Measurements from ENCODE around the gene ADAM12.

Gene ADAM12

DNA sequence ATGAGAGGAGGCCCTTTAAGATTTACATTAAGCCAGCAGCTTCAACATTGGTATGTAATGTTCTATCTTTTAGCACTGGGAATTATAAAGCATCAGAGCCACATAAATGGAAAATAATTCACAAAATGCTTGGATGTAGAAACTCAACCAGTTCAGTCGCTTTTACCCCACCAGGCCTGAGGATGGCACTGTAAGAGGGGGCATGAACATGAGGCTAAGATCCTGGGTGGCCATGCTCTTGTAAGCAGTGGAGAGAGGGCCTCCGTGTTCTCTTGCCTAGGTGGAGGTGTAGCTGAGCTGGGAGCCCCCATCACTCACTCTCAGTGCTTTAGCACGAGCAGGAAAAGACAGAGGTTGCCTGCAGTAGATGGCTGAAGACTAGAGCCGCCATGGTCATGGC lies 253.1 kb downstream of the ADAM12 start:
- H3K4me1 ChIP-seq (ENCODE audit: control insufficient read depth, insufficient read depth, low read length), result peaks cover 9% of the 10 kb centered on the region
- no peaks in the 10 kb centered on the region for H3K9me3 ChIP-seq (ENCODE audit: control insufficient read depth, insufficient read depth, low read length)
- no peak overlapping the region for H3K9ac ChIP-seq (ENCODE audit: low read depth, low read length)
- H3K4me3 ChIP-seq (ENCODE audit: low read depth, low read length), result no peak overlapping the region
- no peaks in the 10 kb centered on the region for H3K27me3 ChIP-seq (ENCODE audit: control insufficient read depth, insufficient read depth, low read length)
- H3K36me3 ChIP-seq (ENCODE audit: control insufficient read depth, insufficient read depth, low read length), result no peaks in the 10 kb centered on the region

GRCh38 chr10:126133906-126134656 lies 254.2 kb downstream of the ADAM12 start:
- H3K36me3 ChIP-seq (ENCODE audit: control insufficient read depth, insufficient read depth, low read length), result no peaks in the 10 kb centered on the region

DNA sequence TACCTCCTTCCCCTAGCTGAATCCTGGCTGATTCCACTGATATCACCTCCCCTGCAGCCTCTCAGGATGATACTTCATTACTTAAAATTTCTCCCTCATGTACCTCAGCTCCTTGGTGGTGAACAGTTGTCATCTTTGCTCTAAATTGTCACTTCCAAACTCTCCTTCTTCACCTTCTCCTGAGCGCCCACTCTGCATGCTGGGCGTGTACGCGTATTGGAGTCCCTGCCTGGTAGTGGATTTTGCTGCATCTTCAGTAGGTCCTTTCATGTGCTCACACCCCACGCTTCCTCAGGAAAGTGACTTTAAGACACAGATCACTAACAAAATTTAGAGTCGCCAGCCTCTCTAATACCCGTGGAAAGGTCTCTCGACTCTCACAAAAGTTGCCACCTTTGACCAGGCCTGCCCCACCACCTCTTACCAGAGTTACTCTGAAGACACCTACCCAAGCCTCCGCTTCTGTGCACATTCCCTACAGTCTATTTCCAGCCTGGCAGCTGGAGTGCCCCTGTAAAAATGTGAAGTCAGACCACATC lies 255.1 kb downstream of the ADAM12 start:
- H3K4me1 ChIP-seq (ENCODE audit: control insufficient read depth, insufficient read depth, low read length), result peaks cover 9% of the 10 kb centered on the region
- no peaks in the 10 kb centered on the region for H3K9me3 ChIP-seq (ENCODE audit: control insufficient read depth, insufficient read depth, low read length)
- H3K4me3 ChIP-seq (ENCODE audit: low read depth, low read length), result no peak overlapping the region
- no peak overlapping the region for H3K9ac ChIP-seq (ENCODE audit: low read depth, low read length)
- H3K27me3 ChIP-seq (ENCODE audit: control insufficient read depth, insufficient read depth, low read length), result no peaks in the 10 kb centered on the region
- H3K36me3 ChIP-seq (ENCODE audit: control insufficient read depth, insufficient read depth, low read length), result no peaks in the 10 kb centered on the region

More at GRCh38 chr10:126133906-126134656, 254.2 kb downstream of the ADAM12 start:
- Histone ChIP-seq H3K9ac (ENCODE audit: low read depth, low read length) (no peak overlapping the region), H3K4me1 (ENCODE audit: control insufficient read depth, insufficient read depth, low read length) (peaks cover 9% of the 10 kb centered on the region), H3K27me3 (ENCODE audit: control insufficient read depth, insufficient read depth, low read length) (no peaks in the 10 kb centered on the region), H3K4me3 (ENCODE audit: low read depth, low read length) (no peak overlapping the region), H3K9me3 (ENCODE audit: control insufficient read depth, insufficient read depth, low read length) (no peaks in the 10 kb centered on the region)

DNA sequence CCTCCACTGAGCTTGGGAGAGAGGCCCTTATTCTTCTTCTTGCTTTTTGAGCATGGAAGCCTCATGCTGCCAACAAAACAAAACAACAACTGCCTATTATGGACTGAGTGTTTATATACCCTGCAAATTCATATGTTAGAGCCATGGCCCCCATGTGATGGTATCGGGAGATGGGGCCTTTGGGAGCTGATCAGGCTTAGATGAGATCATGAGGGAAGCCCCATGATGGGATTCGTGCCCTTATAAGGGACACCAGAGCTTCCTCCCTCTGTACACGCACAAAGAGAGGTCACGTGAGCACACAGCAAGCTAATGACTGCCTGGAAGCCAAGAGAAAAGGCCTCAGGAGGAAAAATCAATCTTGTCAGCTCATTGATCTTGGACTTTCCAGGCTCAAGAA lies 256.9 kb downstream of the ADAM12 start:
- Histone ChIP-seq H3K4me1 (ENCODE audit: control insufficient read depth, insufficient read depth, low read length) (peaks cover 9% of the 10 kb centered on the region), H3K27me3 (ENCODE audit: control insufficient read depth, insufficient read depth, low read length) (no peaks in the 10 kb centered on the region), H3K36me3 (ENCODE audit: control insufficient read depth, insufficient read depth, low read length) (no peaks in the 10 kb centered on the region), H3K9me3 (ENCODE audit: control insufficient read depth, insufficient read depth, low read length) (no peaks in the 10 kb centered on the region), H3K4me3 (ENCODE audit: low read depth, low read length) (no peak overlapping the region), H3K9ac (ENCODE audit: low read depth, low read length) (no peak overlapping the region)

DNA sequence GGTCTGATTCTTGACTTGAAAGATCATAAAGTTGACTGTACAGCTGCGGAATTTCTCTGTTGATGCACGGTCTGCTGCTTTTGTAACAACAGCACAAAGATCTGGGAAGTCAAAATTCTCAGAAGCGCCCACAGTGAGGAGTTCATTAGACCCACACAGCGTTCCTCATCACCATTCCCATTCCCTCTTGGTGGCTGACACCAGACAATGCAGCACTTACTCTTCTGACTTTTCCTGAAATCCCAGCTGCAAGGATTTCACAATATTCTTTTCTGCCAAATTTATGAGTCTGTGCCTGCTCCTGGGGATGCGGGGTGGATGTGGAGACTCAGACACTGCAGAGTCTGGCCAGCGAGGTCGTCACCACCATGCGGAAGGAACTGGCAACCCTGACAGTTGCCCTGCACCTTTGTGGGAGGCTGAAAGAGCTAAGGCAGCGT lies 258.0 kb downstream of the ADAM12 start:
- H3K27me3 ChIP-seq (ENCODE audit: control insufficient read depth, insufficient read depth, low read length), result no peaks in the 10 kb centered on the region
- H3K9ac ChIP-seq (ENCODE audit: low read depth, low read length), result no peak overlapping the region
- peaks cover under 1% of the 10 kb centered on the region for H3K4me1 ChIP-seq (ENCODE audit: control insufficient read depth, insufficient read depth, low read length)
- H3K4me3 ChIP-seq (ENCODE audit: low read depth, low read length), result no peak overlapping the region
- no peaks in the 10 kb centered on the region for H3K36me3 ChIP-seq (ENCODE audit: control insufficient read depth, insufficient read depth, low read length)
- H3K9me3 ChIP-seq (ENCODE audit: control insufficient read depth, insufficient read depth, low read length), result no peaks in the 10 kb centered on the region

DNA sequence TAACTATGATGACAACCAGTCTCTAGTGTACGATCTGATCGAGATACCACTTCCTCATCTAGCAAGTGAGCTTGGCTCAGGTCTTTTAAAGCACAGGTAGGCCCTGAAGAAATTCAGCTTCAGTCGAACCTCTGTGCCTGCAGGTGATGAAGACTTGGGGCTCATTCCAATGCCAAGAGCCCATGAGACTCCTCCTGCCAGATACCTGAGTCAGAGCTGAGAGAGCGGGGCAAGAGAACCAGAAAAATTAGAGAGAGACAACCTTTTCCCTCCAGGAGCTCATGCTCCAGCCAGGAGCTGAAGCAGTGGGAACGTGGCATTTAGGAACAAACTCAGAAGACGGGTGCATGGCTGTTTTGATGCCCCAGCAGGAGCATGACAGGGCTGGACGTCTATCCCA lies 259.3 kb downstream of the ADAM12 start:
- no peaks in the 10 kb centered on the region for H3K27me3 ChIP-seq (ENCODE audit: control insufficient read depth, insufficient read depth, low read length)
- H3K9me3 ChIP-seq (ENCODE audit: control insufficient read depth, insufficient read depth, low read length), result no peaks in the 10 kb centered on the region
- peaks cover 4% of the 10 kb centered on the region for H3K4me1 ChIP-seq (ENCODE audit: control insufficient read depth, insufficient read depth, low read length)
- no peak overlapping the region for H3K4me3 ChIP-seq (ENCODE audit: low read depth, low read length)
- no peak overlapping the region for H3K9ac ChIP-seq (ENCODE audit: low read depth, low read length)
- no peaks in the 10 kb centered on the region for H3K36me3 ChIP-seq (ENCODE audit: control insufficient read depth, insufficient read depth, low read length)

- H3K4me3 ChIP-seq (ENCODE audit: low read depth, low read length), result no peak overlapping the region
- no peaks in the 10 kb centered on the region for H3K9me3 ChIP-seq (ENCODE audit: control insufficient read depth, insufficient read depth, low read length)
- H3K36me3 ChIP-seq (ENCODE audit: control insufficient read depth, insufficient read depth, low read length), result no peaks in the 10 kb centered on the region
- no peak overlapping the region for H3K9ac ChIP-seq (ENCODE audit: low read depth, low read length)
- H3K4me1 ChIP-seq (ENCODE audit: control insufficient read depth, insufficient read depth, low read length), result peaks cover 5% of the 10 kb centered on the region
- H3K27me3 ChIP-seq (ENCODE audit: control insufficient read depth, insufficient read depth, low read length), result no peaks in the 10 kb centered on the region
Observed at GRCh38 chr10:126128581-126128980, 259.7 kb downstream of the ADAM12 start.

GRCh38 chr10:126127481-126128029 lies 260.7 kb downstream of the ADAM12 start:
- no peak overlapping the region for H3K9ac ChIP-seq (ENCODE audit: low read depth, low read length)

GRCh38 chr10:126126866-126127265 lies 261.4 kb downstream of the ADAM12 start:
- no peaks in the 10 kb centered on the region for H3K36me3 ChIP-seq (ENCODE audit: control insufficient read depth, insufficient read depth, low read length)
- no peak overlapping the region for H3K9ac ChIP-seq (ENCODE audit: low read depth, low read length)

More at GRCh38 chr10:126127481-126128029, 260.7 kb downstream of the ADAM12 start:
- H3K9me3 ChIP-seq (ENCODE audit: control insufficient read depth, insufficient read depth, low read length), result no peaks in the 10 kb centered on the region
- H3K4me1 ChIP-seq (ENCODE audit: control insufficient read depth, insufficient read depth, low read length), result peaks cover 12% of the 10 kb centered on the region
- no peaks in the 10 kb centered on the region for H3K36me3 ChIP-seq (ENCODE audit: control insufficient read depth, insufficient read depth, low read length)
- H3K27me3 ChIP-seq (ENCODE audit: control insufficient read depth, insufficient read depth, low read length), result no peaks in the 10 kb centered on the region
- no peak overlapping the region for H3K4me3 ChIP-seq (ENCODE audit: low read depth, low read length)

DNA sequence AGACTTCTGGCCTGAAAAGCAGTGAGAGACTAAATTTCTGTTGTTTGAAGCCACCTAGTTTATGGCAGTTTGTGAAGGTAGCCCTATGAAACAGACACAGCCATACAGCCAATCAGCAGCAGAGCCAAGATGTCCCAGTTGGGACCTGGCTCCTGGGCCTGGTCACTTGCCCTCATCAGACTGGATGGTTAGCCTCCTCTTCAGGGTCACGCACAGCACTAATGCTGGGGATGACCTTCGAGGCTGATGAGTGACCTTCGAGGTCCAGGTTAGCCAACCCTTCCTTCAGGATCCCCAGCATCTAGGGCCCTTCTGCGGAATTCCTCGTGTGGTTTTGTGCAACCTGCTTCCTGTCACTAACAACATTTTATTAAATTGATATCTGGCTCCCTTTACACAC lies 262.3 kb downstream of the ADAM12 start:
- Histone ChIP-seq H3K27me3 (ENCODE audit: control insufficient read depth, insufficient read depth, low read length) (no peaks in the 10 kb centered on the region), H3K4me3 (ENCODE audit: low read depth, low read length) (no peak overlapping the region), H3K36me3 (ENCODE audit: control insufficient read depth, insufficient read depth, low read length) (no peaks in the 10 kb centered on the region), H3K9me3 (ENCODE audit: control insufficient read depth, insufficient read depth, low read length) (no peaks in the 10 kb centered on the region), H3K4me1 (ENCODE audit: control insufficient read depth, insufficient read depth, low read length) (peaks cover 12% of the 10 kb centered on the region), H3K9ac (ENCODE audit: low read depth, low read length) (no peak overlapping the region)

More at GRCh38 chr10:126126866-126127265, 261.4 kb downstream of the ADAM12 start:
- no peaks in the 10 kb centered on the region for H3K9me3 ChIP-seq (ENCODE audit: control insufficient read depth, insufficient read depth, low read length)
- no peak overlapping the region for H3K4me3 ChIP-seq (ENCODE audit: low read depth, low read length)
- peaks cover 12% of the 10 kb centered on the region for H3K4me1 ChIP-seq (ENCODE audit: control insufficient read depth, insufficient read depth, low read length)
- no peaks in the 10 kb centered on the region for H3K27me3 ChIP-seq (ENCODE audit: control insufficient read depth, insufficient read depth, low read length)

DNA sequence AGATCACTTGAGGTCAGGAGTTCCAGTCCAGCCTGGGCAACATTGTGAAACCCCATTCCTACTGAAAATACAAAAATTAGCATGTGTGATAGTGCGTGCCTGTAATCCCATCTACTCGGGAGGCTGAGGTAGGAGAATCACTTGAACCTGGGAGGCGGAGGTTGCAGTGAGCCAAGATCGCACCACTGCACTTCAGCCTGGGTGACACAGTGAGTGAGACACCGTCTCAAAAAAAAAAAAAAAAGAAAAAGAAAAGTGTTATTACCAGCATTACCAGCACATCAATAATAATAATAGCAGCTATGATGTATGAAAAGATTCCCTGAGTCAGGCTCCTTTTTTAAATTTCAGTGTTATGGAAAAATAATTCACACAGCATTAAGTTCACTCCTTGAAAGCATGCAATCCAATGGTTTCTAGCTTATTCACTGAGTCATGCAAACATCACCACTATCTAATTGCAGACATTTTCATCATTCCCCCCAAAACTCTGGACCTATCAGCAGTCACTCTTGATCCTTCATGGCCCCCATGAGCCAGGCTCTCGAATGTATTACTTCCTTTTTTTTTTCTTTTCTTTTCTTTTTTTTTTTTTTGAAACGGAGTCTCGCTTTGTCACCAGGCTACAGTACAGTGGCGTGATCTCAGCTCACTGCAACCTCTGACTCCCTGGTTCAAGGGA lies 263.5 kb downstream of the ADAM12 start:
- H3K27me3 ChIP-seq (ENCODE audit: control insufficient read depth, insufficient read depth, low read length), result no peaks in the 10 kb centered on the region
- no peak overlapping the region for H3K4me3 ChIP-seq (ENCODE audit: low read depth, low read length)
- H3K9ac ChIP-seq (ENCODE audit: low read depth, low read length), result no peak overlapping the region
- H3K36me3 ChIP-seq (ENCODE audit: control insufficient read depth, insufficient read depth, low read length), result no peaks in the 10 kb centered on the region
- peaks cover 12% of the 10 kb centered on the region for H3K4me1 ChIP-seq (ENCODE audit: control insufficient read depth, insufficient read depth, low read length)
- no peaks in the 10 kb centered on the region for H3K9me3 ChIP-seq (ENCODE audit: control insufficient read depth, insufficient read depth, low read length)

All from iPS-15b (cell line).